Skeletal muscle satellite cell (primary cell): Measurements from ENCODE around the gene PLS1.

ENCODE experiments used
- H3K27me3 ChIP-seq: 2 replicates; pipeline ENCODE4 v1.7.0; 2013; ENCODE audit warnings: low read length; ENCODE audit not compliant: control insufficient read depth, insufficient read depth
- H3K36me3 ChIP-seq: 2 replicates; pipeline ENCODE4 v1.7.0; 2013; ENCODE audit warnings: mild to moderate bottlenecking, control low read depth, low read length; ENCODE audit not compliant: insufficient read depth
- H3K4me1 ChIP-seq: 2 replicates; pipeline ENCODE4 v1.7.0; 2013; ENCODE audit warnings: low read length; ENCODE audit not compliant: control insufficient read depth, insufficient read depth
- H3K4me2 ChIP-seq: 2 replicates; pipeline ENCODE4 v1.7.0; 2013; ENCODE audit warnings: mild to moderate bottlenecking, low read length
- H3K4me3 ChIP-seq: 2 replicates; pipeline ENCODE4 v1.7.0; 2013; ENCODE audit warnings: low read length
- H3K9ac ChIP-seq: 2 replicates; pipeline ENCODE4 v1.7.0; 2013; ENCODE audit warnings: mild to moderate bottlenecking, low read depth, low read length, moderate library complexity
- H3K9me3 ChIP-seq: replicated peaks from 2 replicates; pipeline ENCODE4 v1.7.0; 2013; ENCODE audit warnings: mild to moderate bottlenecking, control low read depth, low read length

The PLS1 gene

DNA sequence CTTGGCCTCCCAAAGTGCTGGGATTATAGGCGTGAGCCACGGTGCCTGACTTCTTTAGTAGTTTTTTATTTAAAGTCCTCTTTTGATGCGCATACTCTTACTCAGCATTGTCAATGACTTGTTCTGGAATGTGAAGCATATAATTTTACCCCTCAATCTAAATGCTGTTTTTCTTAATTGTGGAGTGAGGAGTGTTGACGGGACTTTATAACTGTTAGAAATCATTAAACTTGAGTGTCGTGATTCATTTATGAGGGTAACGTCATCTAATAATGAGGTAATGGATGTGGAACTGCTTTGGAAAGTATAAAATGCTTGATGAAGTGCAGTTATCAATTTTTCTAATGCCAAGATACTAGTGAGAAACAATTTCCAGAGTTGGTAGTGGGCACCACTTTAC is 48.3 kb downstream of the PLS1 start:
- H3K27me3 ChIP-seq: no peaks in the 10 kb centered on the region
- H3K4me2 ChIP-seq: no peak overlapping the region
- no peaks in the 10 kb centered on the region for H3K9me3 ChIP-seq
- peaks cover 5% of the 10 kb centered on the region for H3K4me1 ChIP-seq
- no peaks in the 10 kb centered on the region for H3K36me3 ChIP-seq
- H3K4me3 ChIP-seq: no peak overlapping the region
- no peak overlapping the region for H3K9ac ChIP-seq

DNA sequence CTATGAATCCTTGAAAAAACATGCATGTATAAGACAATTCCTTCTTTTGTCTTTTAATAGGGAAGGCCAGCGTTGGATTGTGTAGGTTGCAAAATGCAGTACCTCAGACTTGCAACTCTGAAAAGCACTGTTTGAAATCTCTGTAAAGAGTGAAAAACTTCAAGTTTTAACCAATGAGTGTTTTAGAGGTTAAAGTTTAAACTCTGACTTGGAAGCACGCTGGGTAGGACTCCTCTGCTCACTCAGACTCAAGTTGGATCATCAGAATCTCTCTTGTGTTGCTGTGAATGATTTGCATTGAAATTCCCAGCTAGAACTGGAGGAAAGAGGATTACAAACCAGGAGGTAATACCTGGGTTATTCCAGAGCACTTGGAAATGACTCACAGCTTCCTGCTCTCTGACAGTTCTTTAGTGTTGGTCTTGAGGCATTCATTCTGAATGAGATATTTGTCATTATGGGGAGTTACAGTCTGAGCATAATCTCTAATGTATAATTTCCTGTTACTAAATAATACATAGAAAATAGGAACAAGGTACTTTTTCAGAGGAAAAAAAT is 49.1 kb downstream of the PLS1 start:
- Histone ChIP-seq H3K4me3 (no peak overlapping the region), H3K27me3 (no peaks in the 10 kb centered on the region), H3K36me3 (no peaks in the 10 kb centered on the region), H3K9ac (no peak overlapping the region), H3K4me2 (no peak overlapping the region), H3K9me3 (no peaks in the 10 kb centered on the region), H3K4me1 (peaks cover 6% of the 10 kb centered on the region)

DNA sequence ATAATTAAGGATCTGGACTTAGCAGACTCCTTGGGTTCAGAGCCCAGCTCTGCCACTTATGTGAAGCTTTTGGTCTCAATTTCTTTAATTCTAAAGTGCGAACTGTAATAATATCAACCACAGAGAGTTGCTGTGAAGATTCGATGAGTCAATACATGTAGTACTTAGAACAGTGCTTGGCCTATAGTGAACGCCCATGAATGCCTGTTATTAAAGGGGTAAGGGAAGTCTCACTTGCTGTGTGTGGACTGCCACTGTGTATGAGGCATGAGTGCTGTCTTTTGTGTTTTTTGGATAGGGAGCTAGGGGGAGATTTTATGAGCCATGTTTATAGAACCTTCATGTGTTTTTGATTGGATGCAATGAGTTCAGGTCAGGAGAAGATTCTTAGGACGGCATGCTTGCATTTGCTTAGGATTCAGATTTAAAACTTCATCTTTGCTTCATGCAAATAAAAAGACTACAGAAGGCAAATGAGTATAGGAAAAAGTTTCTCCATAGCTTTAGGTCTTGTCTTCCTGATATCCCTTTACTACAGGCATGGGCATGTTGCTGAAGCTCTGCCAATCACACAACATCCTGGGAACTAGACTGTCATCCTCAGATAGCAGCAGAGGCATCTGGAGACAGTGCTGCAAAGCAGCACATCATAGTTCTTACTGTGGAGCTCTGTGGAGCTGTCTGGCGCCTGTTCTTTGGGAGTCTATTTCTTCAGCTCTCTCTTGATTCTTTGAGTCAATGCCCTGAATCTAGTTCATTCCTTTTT is 50.0 kb downstream of the PLS1 start:
- Histone ChIP-seq H3K4me1 (peaks cover 8% of the 10 kb centered on the region), H3K9me3 (no peaks in the 10 kb centered on the region), H3K4me3 (no peak overlapping the region), H3K36me3 (no peaks in the 10 kb centered on the region), H3K27me3 (no peaks in the 10 kb centered on the region), H3K4me2 (no peak overlapping the region), H3K9ac (no peak overlapping the region)

DNA sequence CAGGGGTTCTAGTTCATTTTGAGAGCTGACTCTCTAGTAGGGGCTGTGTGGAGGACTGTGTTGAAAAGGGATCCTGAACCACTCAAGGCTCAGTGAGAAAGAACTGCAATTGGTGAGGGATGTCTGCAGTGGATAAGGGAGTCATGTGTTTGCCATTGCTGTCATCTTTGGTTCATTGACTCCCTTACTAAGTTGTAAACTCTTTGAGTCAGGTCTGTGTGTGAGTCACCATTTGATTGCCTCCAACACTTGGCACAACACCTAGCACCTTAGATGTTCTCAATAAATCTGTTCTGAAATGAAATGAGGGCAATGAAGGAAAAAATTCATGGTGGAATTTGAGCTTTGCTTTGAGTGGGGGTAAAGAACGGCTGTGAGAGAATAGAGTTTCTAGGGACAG is 51.7 kb downstream of the PLS1 start:
- Histone ChIP-seq H3K4me2 (no peak overlapping the region), H3K4me1 (peaks cover 8% of the 10 kb centered on the region), H3K9me3 (no peaks in the 10 kb centered on the region), H3K36me3 (no peaks in the 10 kb centered on the region), H3K9ac (no peak overlapping the region), H3K27me3 (no peaks in the 10 kb centered on the region), H3K4me3 (no peak overlapping the region)

DNA sequence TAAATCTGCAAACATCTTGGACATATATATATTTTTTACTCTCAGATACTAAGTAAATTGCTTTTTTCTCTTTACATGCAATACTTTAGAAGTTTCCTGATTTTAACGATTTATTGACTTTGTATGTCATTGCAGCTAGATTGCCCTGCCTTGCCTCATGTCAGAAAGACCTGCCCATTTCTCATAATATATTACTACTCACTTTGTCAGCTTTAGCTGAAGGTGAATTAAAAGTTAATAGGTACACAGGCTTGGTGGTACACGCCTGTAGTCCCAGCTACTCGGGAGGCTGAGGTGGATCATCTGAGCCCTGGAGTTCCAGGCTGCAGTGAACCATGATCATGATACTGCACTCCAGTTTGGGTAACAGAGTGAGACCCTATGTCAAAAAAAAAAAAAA is 52.8 kb downstream of the PLS1 start:
- H3K9ac ChIP-seq: no peak overlapping the region
- peaks cover 8% of the 10 kb centered on the region for H3K4me1 ChIP-seq
- H3K36me3 ChIP-seq: no peaks in the 10 kb centered on the region
- H3K9me3 ChIP-seq: no peaks in the 10 kb centered on the region
- no peak overlapping the region for H3K4me2 ChIP-seq
- no peaks in the 10 kb centered on the region for H3K27me3 ChIP-seq
- no peak overlapping the region for H3K4me3 ChIP-seq

DNA sequence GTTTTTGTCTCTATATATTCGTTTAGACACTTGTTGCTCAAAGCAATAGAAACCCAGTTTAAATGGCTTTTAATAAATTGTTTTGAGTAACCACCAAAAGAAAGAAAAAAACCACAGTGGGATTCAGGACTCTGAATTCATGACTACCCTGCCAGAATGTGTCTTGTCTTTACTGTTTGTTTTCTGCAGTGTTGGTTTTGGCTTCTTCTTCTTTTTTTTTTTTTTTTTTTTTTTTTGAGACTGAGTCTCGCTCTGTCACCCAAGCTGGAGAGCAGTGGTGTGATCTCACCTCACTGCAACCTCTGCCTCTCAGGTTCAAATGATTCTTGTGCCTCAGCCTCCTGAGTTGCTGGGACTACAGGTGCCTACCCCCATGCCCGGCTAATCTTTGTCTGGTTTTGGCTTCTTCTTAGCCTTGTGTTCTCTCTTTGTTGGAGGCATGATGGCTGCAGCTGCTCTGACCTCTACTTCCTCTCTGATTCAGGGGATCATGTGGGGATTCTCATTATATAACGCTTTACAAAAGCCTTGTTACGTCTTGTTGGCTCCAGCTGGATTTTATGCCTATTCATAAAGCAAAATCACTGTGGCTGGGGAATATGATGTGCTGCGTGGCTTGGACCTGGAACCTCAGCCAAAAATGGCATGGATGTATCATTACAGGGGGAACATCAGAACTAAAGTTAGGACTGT is 54.0 kb downstream of the PLS1 start:
- H3K4me1 ChIP-seq: peaks cover 8% of the 10 kb centered on the region
- H3K4me2 ChIP-seq: no peak overlapping the region
- H3K9me3 ChIP-seq: no peaks in the 10 kb centered on the region
- H3K9ac ChIP-seq: no peak overlapping the region
- H3K36me3 ChIP-seq: no peaks in the 10 kb centered on the region
- H3K27me3 ChIP-seq: no peaks in the 10 kb centered on the region
- no peak overlapping the region for H3K4me3 ChIP-seq

DNA sequence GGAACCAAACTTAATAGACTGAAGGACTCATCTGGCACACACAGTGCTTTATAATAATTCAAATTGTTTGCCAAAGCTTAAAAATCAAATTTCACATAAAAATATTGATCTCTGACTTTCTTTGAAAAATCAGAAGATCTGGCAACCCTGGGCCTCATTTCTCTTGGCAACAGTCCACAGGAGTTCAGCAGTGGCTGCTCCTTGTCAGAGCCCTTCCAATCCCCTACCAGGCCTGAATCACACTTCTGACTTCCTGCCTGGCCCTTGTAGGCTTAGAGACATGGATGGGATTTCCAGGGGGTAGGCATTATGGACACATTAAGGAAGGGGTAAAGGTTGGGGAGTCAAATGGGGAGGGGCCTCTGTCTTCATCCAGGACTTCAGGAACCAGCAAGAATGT is 55.5 kb downstream of the PLS1 start:
- H3K27me3 ChIP-seq: no peaks in the 10 kb centered on the region
- no peak overlapping the region for H3K9ac ChIP-seq
- H3K4me1 ChIP-seq: peaks cover 4% of the 10 kb centered on the region
- H3K4me2 ChIP-seq: no peak overlapping the region
- H3K9me3 ChIP-seq: no peaks in the 10 kb centered on the region
- no peak overlapping the region for H3K4me3 ChIP-seq
- H3K36me3 ChIP-seq: no peaks in the 10 kb centered on the region

DNA sequence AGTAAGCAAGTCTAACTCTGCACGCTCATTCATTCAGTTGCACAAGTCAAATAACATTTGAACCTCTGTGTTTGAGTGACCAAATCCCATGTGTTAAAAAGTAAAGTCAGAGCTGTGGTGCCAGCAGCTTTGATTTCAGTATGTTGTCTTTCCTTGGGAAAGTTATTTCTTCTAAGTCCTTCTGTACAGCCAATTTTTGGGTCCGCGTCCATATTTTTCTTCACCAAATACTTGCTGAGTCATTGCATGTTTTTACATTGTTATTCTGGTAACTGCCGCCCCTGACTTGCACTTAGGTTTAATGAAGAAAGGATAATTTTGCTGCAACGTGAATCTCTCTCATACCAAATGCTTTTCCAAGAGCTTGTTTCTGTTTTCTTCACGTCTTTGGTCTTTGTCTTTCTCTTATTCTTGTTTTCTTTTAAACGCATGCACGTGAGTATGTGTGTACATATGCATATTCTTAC is 56.7 kb downstream of the PLS1 start:
- H3K27me3 ChIP-seq: no peaks in the 10 kb centered on the region
- no peaks in the 10 kb centered on the region for H3K9me3 ChIP-seq

DNA sequence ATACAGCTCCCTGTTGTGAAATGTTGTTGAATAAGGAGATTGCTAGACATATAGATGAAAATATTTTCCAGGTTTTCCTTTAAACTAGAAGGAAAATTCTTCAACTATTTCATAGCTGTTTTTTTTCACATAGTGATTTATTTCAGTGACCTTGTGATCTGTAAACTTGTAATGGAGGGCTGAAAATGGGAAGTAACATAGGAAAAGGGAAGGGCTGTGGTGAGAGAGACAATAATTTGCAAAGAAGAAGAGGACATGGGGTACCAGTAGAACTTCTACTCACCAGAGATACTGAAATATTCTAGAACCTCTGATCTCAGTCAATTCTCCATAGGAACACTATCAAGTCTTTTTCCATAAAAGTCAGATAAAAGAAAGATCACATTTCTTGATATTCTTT is 60.4 kb downstream of the PLS1 start:
- Histone ChIP-seq H3K36me3 (no peaks in the 10 kb centered on the region), H3K4me3 (no peak overlapping the region), H3K4me2 (no peak overlapping the region), H3K27me3 (no peaks in the 10 kb centered on the region), H3K4me1 (no peaks in the 10 kb centered on the region), H3K9me3 (no peaks in the 10 kb centered on the region), H3K9ac (no peak overlapping the region)

More for the DNA sequence above, 56.7 kb downstream of the PLS1 start:
- no peaks in the 10 kb centered on the region for H3K36me3 ChIP-seq
- H3K9ac ChIP-seq: no peak overlapping the region
- peaks cover 4% of the 10 kb centered on the region for H3K4me1 ChIP-seq
- H3K4me3 ChIP-seq: no peak overlapping the region
- no peak overlapping the region for H3K4me2 ChIP-seq

DNA sequence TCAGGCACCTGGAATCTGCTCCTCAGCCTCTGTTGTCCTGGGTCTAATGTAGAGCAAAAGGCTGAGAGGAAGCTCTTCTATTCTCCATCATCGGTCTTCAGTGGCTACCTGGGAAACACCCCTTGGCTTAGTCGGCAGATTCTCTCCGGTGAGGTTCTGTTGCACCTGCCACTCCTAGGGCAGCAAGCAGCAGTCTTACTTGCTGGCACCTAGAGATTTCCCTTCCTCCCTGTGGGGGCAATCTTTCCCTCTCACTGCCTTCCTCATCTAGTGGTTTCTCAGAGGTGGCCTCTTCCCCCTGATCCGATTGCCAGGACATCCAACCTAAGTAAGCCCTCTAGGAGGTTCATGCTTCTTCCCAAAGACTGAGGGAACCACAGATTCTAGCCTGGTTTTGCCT is 60.8 kb downstream of the PLS1 start:
- H3K27me3 ChIP-seq: no peaks in the 10 kb centered on the region
- H3K4me1 ChIP-seq: no peaks in the 10 kb centered on the region
- no peak overlapping the region for H3K4me3 ChIP-seq
- H3K4me2 ChIP-seq: no peak overlapping the region
- H3K9ac ChIP-seq: no peak overlapping the region
- no peaks in the 10 kb centered on the region for H3K9me3 ChIP-seq
- H3K36me3 ChIP-seq: no peaks in the 10 kb centered on the region

DNA sequence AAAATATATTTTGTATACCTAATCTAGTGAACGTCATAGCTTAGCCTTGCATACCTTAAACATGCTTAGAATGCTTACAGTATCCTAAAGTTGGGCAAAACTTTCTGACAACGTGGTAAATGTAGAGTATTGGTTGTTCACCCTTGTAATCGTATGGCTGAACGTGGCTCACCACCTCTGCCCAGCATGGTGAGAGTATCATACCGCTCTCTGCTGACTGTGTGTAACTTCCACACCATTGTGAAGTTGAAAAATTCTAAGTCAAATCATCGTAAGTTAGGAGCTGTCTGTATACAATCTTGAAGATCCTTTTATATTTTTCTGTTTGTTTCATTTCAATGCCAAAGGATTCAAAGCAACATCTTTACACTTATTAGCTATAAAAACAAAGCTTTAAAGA is 64.2 kb downstream of the PLS1 start:
- H3K4me1 ChIP-seq: no peaks in the 10 kb centered on the region
- H3K4me3 ChIP-seq: no peak overlapping the region
- no peaks in the 10 kb centered on the region for H3K27me3 ChIP-seq
- H3K9me3 ChIP-seq: no peaks in the 10 kb centered on the region
- H3K36me3 ChIP-seq: no peaks in the 10 kb centered on the region
- H3K9ac ChIP-seq: no peak overlapping the region
- no peak overlapping the region for H3K4me2 ChIP-seq
